ENCODE measurements around the gene DDX1. TPM values are rescaled to one million over a fixed set of nuclear protein-coding genes. Genes with fewer than 3 reads are reported as not detected.

DDX1 gene
- total RNA-seq, 1 experiment from 2014 or later: 163 TPM

- Histone ChIP-seq H3K27me3 (replicated peaks; ENCODE audit: control insufficient read depth, insufficient read depth, low read length) (no peaks in the 10 kb centered on the region), H3K9me3 (no peaks in the 10 kb centered on the region), H3K36me3 (ENCODE audit: control insufficient read depth, insufficient read depth, low read length) (no peaks in the 10 kb centered on the region), H3K4me1 (no peaks in the 10 kb centered on the region), H3K4me3 (ENCODE audit: low read depth, low read length) (no peak overlapping the region)
- Mint-ChIP-seq H3K9me3 (ENCODE audit: unreplicated experiment) (peaks cover 8% of the 10 kb centered on the region), H3K27me3 (ENCODE audit: insufficient read depth, unreplicated experiment) (no peaks in the 10 kb centered on the region), H3K4me1 (ENCODE audit: low read depth, unreplicated experiment) (peaks cover 4% of the 10 kb centered on the region), H3K36me3 (ENCODE audit: insufficient read depth, unreplicated experiment) (no peaks in the 10 kb centered on the region), H3K4me3 (ENCODE audit: unreplicated experiment) (no peak overlapping the region), H3K27ac (ENCODE audit: unreplicated experiment) (no peak overlapping the region)
- BruUV-seq (replicated peaks): no TSS peak
- no peak for DNase-seq
- no peak for TF ChIP-seq CTCF (IDR thresholded peaks at IDR 0.05; ENCODE audit: insufficient read depth in 1 of 2, low read depth in 1 of 2, low read length in 1 of 2, severe bottlenecking in 1 of 2, unreplicated experiment in 1 of 2)
- intact Hi-C loops (cut with micrococcal nuclease; ENCODE audit: unreplicated experiment): no loop called here
- POLR2A ChIA-PET: no interaction called here
- CTCF ChIA-PET: no interaction called here
Observed at GRCh38 chr2:15653806-15654726, 62.4 kb downstream of the DDX1 start.

- DNase-seq: no peak
- Mint-ChIP-seq H3K4me3 (ENCODE audit: unreplicated experiment) (no peak overlapping the region), H3K4me1 (ENCODE audit: low read depth, unreplicated experiment) (peaks cover 4% of the 10 kb centered on the region), H3K27me3 (ENCODE audit: insufficient read depth, unreplicated experiment) (no peaks in the 10 kb centered on the region), H3K27ac (ENCODE audit: unreplicated experiment) (no peak overlapping the region), H3K9me3 (ENCODE audit: unreplicated experiment) (peaks cover 13% of the 10 kb centered on the region), H3K36me3 (ENCODE audit: insufficient read depth, unreplicated experiment) (no peaks in the 10 kb centered on the region)
- Histone ChIP-seq H3K4me1 (no peaks in the 10 kb centered on the region), H3K36me3 (ENCODE audit: control insufficient read depth, insufficient read depth, low read length) (no peaks in the 10 kb centered on the region), H3K4me3 (ENCODE audit: low read depth, low read length) (no peak overlapping the region), H3K27me3 (replicated peaks; ENCODE audit: control insufficient read depth, insufficient read depth, low read length) (no peaks in the 10 kb centered on the region), H3K9me3 (no peaks in the 10 kb centered on the region)
- intact Hi-C loops (cut with micrococcal nuclease; ENCODE audit: unreplicated experiment): no loop called here
- BruUV-seq (replicated peaks): no TSS peak
- no peak for TF ChIP-seq CTCF (IDR thresholded peaks at IDR 0.05; ENCODE audit: insufficient read depth in 1 of 2, low read depth in 1 of 2, low read length in 1 of 2, severe bottlenecking in 1 of 2, unreplicated experiment in 1 of 2)
- CTCF ChIA-PET: no interaction called here
- POLR2A ChIA-PET: no interaction called here
Observed at GRCh38 chr2:15654727-15655073, 63.0 kb downstream of the DDX1 start.

GRCh38 chr2:15655123-15655887, 63.6 kb downstream of the DDX1 start:
- intact Hi-C loops (cut with micrococcal nuclease; ENCODE audit: unreplicated experiment): no loop called here
- Histone ChIP-seq H3K4me1 (no peaks in the 10 kb centered on the region), H3K9me3 (no peaks in the 10 kb centered on the region), H3K4me3 (ENCODE audit: low read depth, low read length) (no peak overlapping the region), H3K27me3 (replicated peaks; ENCODE audit: control insufficient read depth, insufficient read depth, low read length) (no peaks in the 10 kb centered on the region), H3K36me3 (ENCODE audit: control insufficient read depth, insufficient read depth, low read length) (no peaks in the 10 kb centered on the region)
- CTCF ChIA-PET: no interaction called here
- Mint-ChIP-seq H3K4me3 (ENCODE audit: unreplicated experiment) (no peak overlapping the region), H3K36me3 (ENCODE audit: insufficient read depth, unreplicated experiment) (no peaks in the 10 kb centered on the region), H3K27me3 (ENCODE audit: insufficient read depth, unreplicated experiment) (no peaks in the 10 kb centered on the region), H3K4me1 (ENCODE audit: low read depth, unreplicated experiment) (peaks cover 4% of the 10 kb centered on the region), H3K9me3 (ENCODE audit: unreplicated experiment) (peaks cover 13% of the 10 kb centered on the region), H3K27ac (ENCODE audit: unreplicated experiment) (no peak overlapping the region)
- no TSS peak for BruUV-seq (replicated peaks)
- DNase-seq: no peak
- no peak for TF ChIP-seq CTCF (IDR thresholded peaks at IDR 0.05; ENCODE audit: insufficient read depth in 1 of 2, low read depth in 1 of 2, low read length in 1 of 2, severe bottlenecking in 1 of 2, unreplicated experiment in 1 of 2)
- POLR2A ChIA-PET: no interaction called here

All from Caco-2 (cell line).